ENCODE data around the gene LGALSL.

Gene LGALSL

DNA sequence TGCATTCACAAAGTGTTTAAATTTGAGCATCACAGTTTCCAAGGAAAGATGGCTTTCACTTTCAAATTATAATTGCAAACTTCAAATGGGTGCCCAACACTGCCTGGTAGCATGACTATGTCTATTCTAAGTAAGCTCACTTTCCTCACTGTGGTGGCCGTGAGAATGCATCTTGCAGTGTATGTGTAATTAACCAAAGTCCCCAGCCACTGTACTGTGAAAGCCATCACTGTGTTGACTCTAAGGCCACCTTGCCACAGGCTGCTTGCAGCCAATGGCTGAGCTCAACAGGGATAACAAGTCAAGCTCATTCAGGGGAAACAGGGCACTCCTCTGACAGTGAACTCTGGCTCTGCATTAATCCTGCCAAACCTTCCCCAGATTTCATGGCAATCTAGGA, 43.3 kb upstream of the LGALSL start:
- H3K4me3 Mint-ChIP-seq, result no peak overlapping the region
- TF ChIP-seq, protein P1, sequence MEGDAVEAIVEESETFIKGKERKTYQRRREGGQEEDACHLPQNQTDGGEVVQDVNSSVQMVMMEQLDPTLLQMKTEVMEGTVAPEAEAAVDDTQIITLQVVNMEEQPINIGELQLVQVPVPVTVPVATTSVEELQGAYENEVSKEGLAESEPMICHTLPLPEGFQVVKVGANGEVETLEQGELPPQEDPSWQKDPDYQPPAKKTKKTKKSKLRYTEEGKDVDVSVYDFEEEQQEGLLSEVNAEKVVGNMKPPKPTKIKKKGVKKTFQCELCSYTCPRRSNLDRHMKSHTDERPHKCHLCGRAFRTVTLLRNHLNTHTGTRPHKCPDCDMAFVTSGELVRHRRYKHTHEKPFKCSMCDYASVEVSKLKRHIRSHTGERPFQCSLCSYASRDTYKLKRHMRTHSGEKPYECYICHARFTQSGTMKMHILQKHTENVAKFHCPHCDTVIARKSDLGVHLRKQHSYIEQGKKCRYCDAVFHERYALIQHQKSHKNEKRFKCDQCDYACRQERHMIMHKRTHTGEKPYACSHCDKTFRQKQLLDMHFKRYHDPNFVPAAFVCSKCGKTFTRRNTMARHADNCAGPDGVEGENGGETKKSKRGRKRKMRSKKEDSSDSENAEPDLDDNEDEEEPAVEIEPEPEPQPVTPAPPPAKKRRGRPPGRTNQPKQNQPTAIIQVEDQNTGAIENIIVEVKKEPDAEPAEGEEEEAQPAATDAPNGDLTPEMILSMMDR (IDR thresholded peaks at IDR 0.05; ENCODE audit: unreplicated experiment in 3 of 3), result no peak
- H3K9me3 Mint-ChIP-seq, result no peaks in the 10 kb centered on the region
- H3K27me3 Mint-ChIP-seq (ENCODE audit: low read depth), result no peaks in the 10 kb centered on the region
- H3K27ac Mint-ChIP-seq, result no peak overlapping the region
- H3K36me3 Mint-ChIP-seq (ENCODE audit: low read depth), result no peaks in the 10 kb centered on the region
- H3K4me1 Mint-ChIP-seq, result peaks cover 13% of the 10 kb centered on the region

DNA sequence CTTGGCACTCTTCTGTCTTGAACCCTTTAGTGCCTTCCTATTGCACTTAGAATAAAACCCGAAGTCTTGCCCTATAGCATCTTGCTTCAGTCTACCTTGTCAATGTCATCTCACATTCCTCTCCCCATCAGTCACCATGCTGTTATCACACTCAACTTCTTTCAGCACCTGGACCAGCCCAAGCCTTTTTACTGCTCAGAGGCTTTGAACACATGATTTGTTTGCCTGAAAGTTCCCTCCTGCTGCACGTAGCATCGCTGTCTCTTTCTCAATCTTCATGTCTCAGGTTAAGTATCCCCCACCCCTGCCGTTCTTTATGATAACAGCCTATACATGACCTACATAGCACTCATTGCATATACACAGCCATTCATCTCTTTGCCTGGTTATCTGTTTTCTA, 41.3 kb upstream of the LGALSL start:
- Mint-ChIP-seq H3K27me3 (ENCODE audit: low read depth) (no peaks in the 10 kb centered on the region), H3K9me3 (no peaks in the 10 kb centered on the region), H3K36me3 (ENCODE audit: low read depth) (no peaks in the 10 kb centered on the region), H3K4me3 (no peak overlapping the region), H3K27ac (no peak overlapping the region), H3K4me1 (no peaks in the 10 kb centered on the region)
- TF ChIP-seq, protein P1 (IDR thresholded peaks at IDR 0.05; ENCODE audit: unreplicated experiment in 3 of 3), result no peak

DNA sequence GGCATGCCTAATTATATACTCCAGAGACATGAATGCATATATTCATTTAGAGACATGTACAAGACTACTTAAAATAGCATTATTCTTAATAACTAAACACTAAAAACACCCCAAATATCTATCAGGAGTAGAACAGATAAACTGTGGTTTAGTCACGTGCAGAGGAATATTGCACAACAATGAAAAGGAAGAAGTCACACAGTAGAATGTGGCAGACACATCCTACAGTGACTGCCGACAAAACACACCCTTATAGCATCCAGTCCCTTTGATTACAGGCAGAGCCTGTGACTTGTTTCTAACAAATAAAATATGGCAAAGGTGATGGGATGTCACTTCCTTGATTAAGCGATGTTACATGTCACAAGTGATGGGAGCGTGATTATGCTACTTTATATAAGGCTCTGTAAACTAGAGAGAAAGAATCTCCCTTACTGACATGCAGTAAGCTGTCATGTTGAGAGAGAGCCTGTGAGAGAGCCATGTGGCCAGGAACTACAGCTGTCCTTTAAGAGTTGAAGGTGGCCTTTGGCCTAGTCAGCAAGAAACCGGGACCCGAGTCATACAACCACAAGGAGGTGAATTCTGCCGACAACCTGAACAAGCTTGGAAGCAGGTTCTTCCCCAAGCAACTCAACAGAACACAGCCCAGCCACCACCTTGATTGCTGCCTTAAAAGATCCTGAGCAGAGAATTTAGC, 39.1 kb upstream of the LGALSL start:
- no peaks in the 10 kb centered on the region for H3K4me1 Mint-ChIP-seq
- H3K4me3 Mint-ChIP-seq, result no peak overlapping the region
- no peak overlapping the region for H3K27ac Mint-ChIP-seq
- H3K9me3 Mint-ChIP-seq, result no peaks in the 10 kb centered on the region
- H3K27me3 Mint-ChIP-seq (ENCODE audit: low read depth), result no peaks in the 10 kb centered on the region
- no peaks in the 10 kb centered on the region for H3K36me3 Mint-ChIP-seq (ENCODE audit: low read depth)
- TF ChIP-seq, protein P1 (IDR thresholded peaks at IDR 0.05; ENCODE audit: unreplicated experiment in 3 of 3), result no peak

DNA sequence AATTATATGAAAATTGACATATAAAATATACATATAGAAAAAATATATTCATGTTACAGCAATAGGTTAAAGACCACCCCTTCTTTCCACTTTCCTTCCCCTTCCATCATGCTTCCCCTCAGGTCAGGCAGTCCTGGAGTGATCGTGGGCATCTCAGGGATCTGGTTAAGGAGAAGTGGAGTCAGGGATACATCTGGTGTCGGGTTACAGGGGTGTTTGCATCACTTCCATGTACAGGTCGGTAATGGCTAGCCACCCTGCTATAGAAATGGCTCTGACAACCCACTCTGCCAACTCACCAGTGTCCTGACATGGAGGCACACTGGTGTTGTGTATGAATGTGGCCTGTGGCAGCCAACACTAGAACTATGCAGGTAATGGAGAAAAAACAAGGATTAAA, 36.3 kb upstream of the LGALSL start:
- TF ChIP-seq, protein P1 (IDR thresholded peaks at IDR 0.05; ENCODE audit: unreplicated experiment in 3 of 3), result no peak
- Mint-ChIP-seq H3K4me1 (peaks cover 8% of the 10 kb centered on the region), H3K27ac (peak overlapping the region in 1 of 3 experiments; percentile 29), H3K9me3 (no peaks in the 10 kb centered on the region), H3K36me3 (ENCODE audit: low read depth) (no peaks in the 10 kb centered on the region), H3K27me3 (ENCODE audit: low read depth) (no peaks in the 10 kb centered on the region), H3K4me3 (no peak overlapping the region)

DNA sequence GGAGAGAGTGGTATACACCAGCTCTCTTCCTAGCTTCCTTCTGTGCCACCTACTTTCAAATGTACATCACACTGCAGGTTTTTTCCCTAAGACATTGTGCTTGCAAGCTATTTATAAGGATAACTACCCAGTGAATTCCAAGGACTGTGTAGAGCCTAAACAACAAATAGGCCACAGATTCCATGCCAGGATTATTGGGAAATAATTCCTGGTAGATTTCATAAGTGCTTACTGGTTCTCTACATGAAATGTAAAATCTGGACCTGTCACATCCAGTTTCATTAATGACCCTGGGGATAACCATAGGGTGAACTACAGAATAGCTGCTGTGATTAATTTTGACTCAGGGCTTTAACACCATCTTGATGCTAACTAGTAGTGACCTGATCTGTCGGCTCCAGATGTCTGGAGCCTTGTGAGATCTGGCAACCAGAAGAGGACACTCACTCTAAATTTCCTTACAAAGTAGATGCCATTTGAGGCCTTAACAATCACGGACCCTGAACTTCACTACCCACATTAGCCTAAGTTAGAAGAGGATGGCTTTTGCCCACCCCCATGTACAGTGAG, 34.3 kb upstream of the LGALSL start:
- Mint-ChIP-seq H3K36me3 (ENCODE audit: low read depth) (no peaks in the 10 kb centered on the region), H3K27me3 (ENCODE audit: low read depth) (no peaks in the 10 kb centered on the region), H3K27ac (no peak overlapping the region), H3K9me3 (no peaks in the 10 kb centered on the region), H3K4me3 (no peak overlapping the region), H3K4me1 (peaks cover 16% of the 10 kb centered on the region)
- TF ChIP-seq, protein P1 (IDR thresholded peaks at IDR 0.05; ENCODE audit: unreplicated experiment in 3 of 3), result no peak

DNA sequence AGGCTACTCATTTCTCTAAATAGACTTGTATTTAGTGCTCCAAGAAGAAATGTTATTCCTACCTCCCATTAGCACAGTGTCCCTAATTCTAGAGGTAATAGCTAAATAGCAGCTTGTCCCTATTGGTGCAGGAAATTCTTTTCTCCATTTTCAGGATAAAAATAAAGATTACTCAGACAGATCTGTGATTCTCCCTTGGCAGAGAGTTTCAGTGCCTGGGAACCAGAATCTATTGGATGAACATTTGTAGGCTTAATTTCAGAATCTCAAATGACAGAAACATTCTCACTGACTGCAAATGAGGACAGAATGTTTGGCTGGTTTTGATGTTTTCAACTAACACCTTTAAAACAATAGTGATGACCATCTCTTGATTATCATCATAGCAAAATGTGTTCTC, 33.3 kb upstream of the LGALSL start:
- TF ChIP-seq, protein P1 (IDR thresholded peaks at IDR 0.05; ENCODE audit: unreplicated experiment in 3 of 3), result no peak
- Mint-ChIP-seq H3K27me3 (ENCODE audit: low read depth) (no peaks in the 10 kb centered on the region), H3K4me3 (no peak overlapping the region), H3K9me3 (no peaks in the 10 kb centered on the region), H3K36me3 (ENCODE audit: low read depth) (no peaks in the 10 kb centered on the region), H3K27ac (no peak overlapping the region), H3K4me1 (peaks cover 17% of the 10 kb centered on the region)

Measured in nephron (organoid).